H1 (cell line): Measurements from ENCODE around the gene KLF9. TPM values are rescaled to one million over a fixed set of nuclear protein-coding genes. Genes with fewer than 3 reads are reported as not detected.

Experiments
- CTCF ChIA-PET: fragments of 300-600 bp; sonication (Branson Sonifier 250); formaldehyde crosslinking; loops from one replicate; lab custom pipeline; 2021; ENCODE audit not compliant: partially characterized antibody; lab: Charles Lee
- POLR2A ChIA-PET: fragments of 300-600 bp; sonication (Branson Sonifier 250); formaldehyde crosslinking; loops from one replicate; lab custom pipeline; 2021; ENCODE audit warnings: inconsistent platforms; ENCODE audit not compliant: partially characterized antibody; lab: Charles Lee
- DNase-seq, 2 experiments: peaks; one replicate each; pipeline versions ENCODE4 v3.0.0 to v3.0.0-alpha.2; 2010 to 2022; ENCODE audit warnings: low spot score in 2 of 2, low read depth in 1 of 2, mixed read lengths in 1 of 2
- FAIRE-seq: peaks from 2 replicates; lab custom pipeline; 2011; peaks lifted over from hg19 to GRCh38; lab: Jason Lieb, UNC
- H2AFZ ChIP-seq: 2 replicates; pipeline ENCODE4 v1.8.1; 2012; ENCODE audit warnings: low read length, inconsistent platforms
- H2AK5ac ChIP-seq: 2 replicates; pipeline ENCODE4 v1.6.1; 2013; ENCODE audit warnings: low read depth, low read length
- H2BK120ac ChIP-seq: replicated peaks from 2 replicates; pipeline ENCODE3; 2013; ENCODE audit warnings: low read depth, low read length, inconsistent platforms
- H2BK12ac ChIP-seq: 2 replicates; pipeline ENCODE4 v1.6.1; 2013; ENCODE audit warnings: low read depth, low read length
- H2BK15ac ChIP-seq: 2 replicates; pipeline ENCODE4 v1.6.1; 2013; ENCODE audit warnings: low read length
- H2BK20ac ChIP-seq: 2 replicates; pipeline ENCODE4 v1.6.1; 2013; ENCODE audit warnings: low read length
- H2BK5ac ChIP-seq: 2 replicates; pipeline ENCODE4 v1.6.1; 2013; ENCODE audit warnings: low read depth, low read length
- H3K14ac ChIP-seq: 2 replicates; pipeline ENCODE4 v1.6.1; 2013; ENCODE audit warnings: inconsistent platforms; ENCODE audit not compliant: insufficient read length
- H3K18ac ChIP-seq: 2 replicates; pipeline ENCODE4 v1.6.1; 2013; ENCODE audit warnings: low read length; ENCODE audit errors: extremely low read depth
- H3K23ac ChIP-seq: 2 replicates; pipeline ENCODE4 v1.6.1; 2013; ENCODE audit warnings: inconsistent platforms; ENCODE audit not compliant: insufficient read length
- H3K23me2 ChIP-seq: 2 replicates; pipeline ENCODE4 v1.6.1; 2013; ENCODE audit warnings: low read depth, low read length
- H3K27ac ChIP-seq: 2 replicates; pipeline ENCODE4 v1.6.1; 2011; ENCODE audit warnings: low read depth, low read length, inconsistent platforms
- H3K27me3 ChIP-seq, 4 experiments: replicated peaks in 1 of 4; 1 replicate in 1 of 4; 2 replicates in 3 of 4; pipeline versions ENCODE4 v1.6.1 to v1.8.1; 2011 to 2013; ENCODE audit warnings: low read length in 3 of 4, mild to moderate bottlenecking in 3 of 4, inconsistent platforms in 2 of 4, mixed read lengths in 2 of 4, moderate library complexity in 1 of 4; ENCODE audit not compliant: control insufficient read depth in 3 of 4, insufficient read depth in 3 of 4; ENCODE audit errors: extremely low read depth in 1 of 4
- H3K36me3 ChIP-seq, 4 experiments: 2 replicates each; pipeline versions ENCODE4 v1.6.1 to v1.8.1; 2011 to 2013; ENCODE audit warnings: mild to moderate bottlenecking in 4 of 4, low read length in 3 of 4, moderate library complexity in 2 of 4, control low read depth in 1 of 4, inconsistent platforms in 1 of 4; ENCODE audit not compliant: insufficient read depth in 4 of 4, control insufficient read depth in 2 of 4
- H3K4ac ChIP-seq: replicated peaks from 2 replicates; pipeline ENCODE3; 2013; ENCODE audit warnings: low read length, low read depth, mixed read lengths, inconsistent platforms; ENCODE audit not compliant: insufficient read length
- H3K4me1 ChIP-seq, 4 experiments: replicated peaks in 1 of 4; 1 replicate in 1 of 4; 2 replicates in 3 of 4; pipeline versions ENCODE4 v1.6.1 to v1.8.1; 2011 to 2013; ENCODE audit warnings: low read length in 3 of 4, inconsistent platforms in 2 of 4, mixed read lengths in 1 of 4; ENCODE audit not compliant: insufficient read depth in 4 of 4, control insufficient read depth in 3 of 4
- H3K4me2 ChIP-seq, 2 experiments: 2 replicates each; pipeline versions ENCODE4 v1.6.1 to v1.8.1; 2011 to 2013; ENCODE audit warnings: low read depth in 2 of 2, low read length in 2 of 2, control low read depth in 1 of 2, inconsistent platforms in 1 of 2, mild to moderate bottlenecking in 1 of 2; ENCODE audit not compliant: insufficient read depth in 1 of 2
- H3K4me3 ChIP-seq, 4 experiments: fragments of 200-600, 300-600 bp in 1 of 4; sonication (generic), shearing (Covaris generic), sonication (Bioruptor Twin) in 1 of 4; 2 replicates each; pipeline versions ENCODE4 v1.5.1 to v1.8.1; 2011 to 2016; ENCODE audit warnings: low read length in 4 of 4, low read depth in 3 of 4, control low read depth in 2 of 4, inconsistent platforms in 2 of 4, mild to moderate bottlenecking in 2 of 4, mixed read lengths in 1 of 4, moderate library complexity in 1 of 4; ENCODE audit not compliant: insufficient read depth in 2 of 4; ENCODE audit errors: extremely low read depth in 1 of 4
- H3K56ac ChIP-seq: replicated peaks from 2 replicates; pipeline ENCODE3; 2013; ENCODE audit warnings: low read depth, mild to moderate bottlenecking, mixed read lengths, low read length, inconsistent platforms; ENCODE audit not compliant: insufficient read length
- H3K79me1 ChIP-seq: 2 replicates; pipeline ENCODE4 v1.6.1; 2013; ENCODE audit warnings: low read depth, low read length, control low read depth
- H3K79me2 ChIP-seq, 2 experiments: 2 replicates each; pipeline versions ENCODE4 v1.6.1 to v1.8.1; 2012 to 2013; ENCODE audit warnings: low read length in 2 of 2, mild to moderate bottlenecking in 2 of 2, inconsistent platforms in 1 of 2; ENCODE audit not compliant: insufficient read depth in 2 of 2, control insufficient read depth in 1 of 2
- H3K9ac ChIP-seq, 4 experiments: replicated peaks in 1 of 4; 1 replicate in 1 of 4; 2 replicates in 3 of 4; pipeline versions ENCODE4 v1.6.1 to v1.8.1; 2011 to 2013; ENCODE audit warnings: low read depth in 3 of 4, low read length in 3 of 4, control low read depth in 2 of 4, mild to moderate bottlenecking in 2 of 4, moderate library complexity in 2 of 4, inconsistent platforms in 1 of 4; ENCODE audit errors: extremely low read depth in 1 of 4
- H3K9me3 ChIP-seq, 2 experiments: 2 replicates each; pipeline versions ENCODE4 v1.6.1 to v1.8.1; 2012 to 2013; ENCODE audit warnings: mild to moderate bottlenecking in 2 of 2, moderate library complexity in 2 of 2, control low read depth in 1 of 2, inconsistent platforms in 1 of 2, low read depth in 1 of 2, low read length in 1 of 2, mixed read lengths in 1 of 2; ENCODE audit not compliant: insufficient read depth in 2 of 2
- H4K20me1 ChIP-seq, 2 experiments: replicated peaks in 1 of 2; 2 replicates each; pipeline versions ENCODE3 to v1.8.1; 2011 to 2013; ENCODE audit warnings: inconsistent platforms in 2 of 2, low read length in 2 of 2, mild to moderate bottlenecking in 1 of 2; ENCODE audit not compliant: insufficient read depth in 2 of 2, control insufficient read depth in 1 of 2
- H4K5ac ChIP-seq: 2 replicates; pipeline ENCODE4 v1.6.1; 2013; ENCODE audit warnings: low read length, low read depth, mixed read lengths, inconsistent platforms; ENCODE audit not compliant: insufficient read length
- H4K8ac ChIP-seq: 2 replicates; pipeline ENCODE4 v1.8.0; 2013; ENCODE audit warnings: mild to moderate bottlenecking, moderate library complexity, low read length, inconsistent platforms; ENCODE audit not compliant: insufficient read depth; ENCODE audit errors: extremely low read depth
- H4K91ac ChIP-seq: replicated peaks from 2 replicates; pipeline ENCODE3; 2013; ENCODE audit warnings: low read length, mixed read lengths, inconsistent platforms; ENCODE audit not compliant: insufficient read length
- E2F6 ChIP-seq: IDR thresholded peaks from 2 replicates; pipeline ENCODE4 v1.6.1; 2012; ENCODE audit warnings: inconsistent platforms
- EZH2 ChIP-seq: fragments of 200-600 bp; sonication (generic); IDR thresholded peaks from 2 replicates; pipeline ENCODE4 v1.7.1; 2012; ENCODE audit warnings: low read depth, mild to moderate bottlenecking, moderate library complexity, low read length, inconsistent platforms; ENCODE audit not compliant: severe bottlenecking
- SP1 ChIP-seq: IDR thresholded peaks from 2 replicates; pipeline ENCODE4 v1.6.1; 2011; ENCODE audit warnings: low read depth, low read length
- SRF ChIP-seq: IDR thresholded peaks from 2 replicates; pipeline ENCODE4 v1.6.1; 2011; ENCODE audit warnings: mild to moderate bottlenecking, low read depth, low read length, moderate library complexity
- polyA plus RNA-seq, 7 experiments: library from polyadenylated mRNA; depleted of rRNA in 3 of 7; stranded (reverse) in 5 of 7; unstranded in 2 of 7; fragments of >200 nt in 5 of 7; fragments of 200-250 nt in 2 of 7; gene quantifications; 1 replicate in 5 of 7; 2 replicates in 1 of 7; 4 replicates in 1 of 7; pipeline versions ENCODE4 v1.2.1 to v1.2.3, GENCODE V29; 2011 to 2013; ENCODE audit warnings: missing spikeins in 2 of 7, mixed read lengths in 2 of 7
- total RNA-seq: library from RNA; stranded (reverse); fragmentation: NEBNext Ultra II Directional; extraction: Animal tissue kit (Norgen Biotek cat#: 25700); gene quantifications from 2 replicates; pipeline ENCODE4 v1.2.1, GENCODE V29; 2021

Gene KLF9
- total and polyA plus RNA-seq, 2 of the 8 experiments (the other 6 are each of a cell fraction or from before 2014, with no cell fraction given) = 0.47 to 0.82 TPM

- DNase-seq (no peak), FAIRE-seq (no peak)
- no peak overlapping the region for H4K8ac ChIP-seq
- H3K27ac ChIP-seq = no peak overlapping the region
- no peak overlapping the region for H2BK12ac ChIP-seq
- H3K9me3 ChIP-seq = no peaks in the 10 kb centered on the region
- ChIA-PET POLR2A (no interaction called here), CTCF (no interaction called here)
- H4K5ac ChIP-seq = no peak overlapping the region
- H3K4me3 ChIP-seq = no peak overlapping the region
- no peak overlapping the region for H2BK20ac ChIP-seq
- no peak overlapping the region for H3K9ac ChIP-seq
- no peak overlapping the region for H3K18ac ChIP-seq
- no peak overlapping the region for H2AK5ac ChIP-seq
- H4K20me1 ChIP-seq = no peaks in the 10 kb centered on the region
- H3K4me1 ChIP-seq = no peaks in the 10 kb centered on the region
- H3K36me3 ChIP-seq = no peaks in the 10 kb centered on the region
- H3K4me2 ChIP-seq = no peak overlapping the region
- H3K79me2 ChIP-seq = no peaks in the 10 kb centered on the region
- no peak overlapping the region for H3K14ac ChIP-seq
- no peak overlapping the region for H2BK15ac ChIP-seq
- no peak overlapping the region for H2AFZ ChIP-seq
- no peaks in the 10 kb centered on the region for H3K27me3 ChIP-seq
- no peak overlapping the region for H2BK5ac ChIP-seq
- no peak overlapping the region for H4K91ac ChIP-seq
- TF ChIP-seq SRF (no peak), E2F6 (no peak), SP1 (no peak), EZH2 (no peak)
- TF ChIP-seq, all 59 proteins: peak for 0
- no peak overlapping the region for H2BK120ac ChIP-seq
- no peak overlapping the region for H3K23ac ChIP-seq
- H3K23me2 ChIP-seq = no peaks in the 10 kb centered on the region
- H3K79me1 ChIP-seq = no peaks in the 10 kb centered on the region
- H3K4ac ChIP-seq = no peak overlapping the region
- no peak overlapping the region for H3K56ac ChIP-seq
Observed at GRCh38 chr9:70457235-70457634, 42.8 kb upstream of the KLF9 start.
